HCT116 (cell line): ENCODE results near the gene BCAP31. TPM values are rescaled to one million over a fixed set of nuclear protein-coding genes. Genes with fewer than 3 reads are reported as not detected.

Experiments used
- ATAC-seq: fragments of 200-7000 bp; cut with Tn5 transposase; 2 replicates; pipeline ENCODE4 v1.9.1; 2020; ENCODE audit warnings: mild to moderate bottlenecking, moderate library complexity
- BruUV-seq: library from RNA; stranded (reverse); fragments of 400-500 nt; replicated peaks from 2 replicates; lab custom pipeline; 2021; lab: Mats Ljungman, UMichigan
- CTCF ChIA-PET: fragments of 300-600 bp; sonication (Branson Sonifier 250); formaldehyde crosslinking; loops from one replicate; lab custom pipeline; 2021; ENCODE audit warnings: antibody characterized with exemption; lab: Charles Lee
- POLR2A ChIA-PET: fragments of 300-600, 350-600 bp; sonication (Branson Sonifier 250); formaldehyde crosslinking; loops from one replicate; lab custom pipeline; 2021; ENCODE audit warnings: antibody characterized with exemption; lab: Charles Lee
- RAD21 ChIA-PET, 2 experiments: fragments of 300-600 bp; sonication (Branson Sonifier 250); formaldehyde crosslinking; loops; one replicate each; lab custom pipeline; 2023; ENCODE audit warnings: low total read pairs in 2 of 2; ENCODE audit not compliant: uncharacterized antibody in 2 of 2, unreplicated experiment in 2 of 2, low non-redundant PET in 1 of 2; lab: Charles Lee
- DNase-seq: peaks from one replicate; pipeline ENCODE4 v3.0.0-alpha.2; 2010; ENCODE audit warnings: low read depth, low spot score
- H2AFZ ChIP-seq: fragments of 200-600 bp; shearing (Covaris generic), sonication (generic); 2 replicates; pipeline ENCODE4 v1.6.1; 2017; ENCODE audit warnings: low read depth, mixed run types, mixed read lengths, antibody characterized with exemption, low read length; ENCODE audit not compliant: poor library complexity, severe bottlenecking
- H3K27ac ChIP-seq: 2 replicates; pipeline ENCODE4 v1.5.1; 2012; ENCODE audit warnings: low read depth, low read length
- H3K27me3 ChIP-seq: fragments of 200-600 bp; sonication (generic); 2 replicates; pipeline ENCODE4 v1.6.1; 2016; ENCODE audit warnings: mixed run types, low read length, mixed read lengths; ENCODE audit not compliant: insufficient read depth
- H3K36me3 ChIP-seq, 2 experiments: fragments of 200-500 bp in 1 of 2; fragments of 200-600 bp in 1 of 2; sonication (Bioruptor generic) in 1 of 2; sonication (generic) in 1 of 2; 2 replicates each; pipeline versions ENCODE4 v1.5.1 to v1.6.1; 2014 to 2016; ENCODE audit warnings: low read length in 2 of 2, inconsistent platforms in 1 of 2, mixed read lengths in 1 of 2, mixed run types in 1 of 2; ENCODE audit not compliant: insufficient read depth in 2 of 2, control insufficient read depth in 1 of 2
- H3K4me1 ChIP-seq, 2 experiments: fragments of 200-600 bp in 1 of 2; sonication (generic) in 1 of 2; 2 replicates each; pipeline versions ENCODE4 v1.5.1 to v1.6.1; 2012 to 2017; ENCODE audit warnings: low read length in 2 of 2, inconsistent platforms in 1 of 2, mild to moderate bottlenecking in 1 of 2, mixed read lengths in 1 of 2, mixed run types in 1 of 2, moderate library complexity in 1 of 2; ENCODE audit not compliant: insufficient read depth in 2 of 2, control insufficient read depth in 1 of 2
- H3K4me2 ChIP-seq: fragments of 200-600 bp; sonication (generic); 2 replicates; pipeline ENCODE4 v1.6.1; 2017; ENCODE audit warnings: mixed run types, low read length, mixed read lengths
- H3K4me3 ChIP-seq, 2 experiments: fragments of 200-600 bp in 1 of 2; sonication (generic) in 1 of 2; replicated peaks in 1 of 2; 2 replicates each; pipeline ENCODE4 v1.5.1; 2011 to 2016; ENCODE audit warnings: low read length in 2 of 2, control low read depth in 1 of 2, low read depth in 1 of 2, mild to moderate bottlenecking in 1 of 2, mixed read lengths in 1 of 2, mixed run types in 1 of 2
- H3K79me2 ChIP-seq: fragments of 200-600 bp; sonication (generic); 2 replicates; pipeline ENCODE4 v1.6.1; 2017; ENCODE audit warnings: mild to moderate bottlenecking, mixed run types, low read length, moderate library complexity, mixed read lengths; ENCODE audit not compliant: insufficient read depth
- H3K9ac ChIP-seq: fragments of 200-600 bp; sonication (generic); 2 replicates; pipeline ENCODE4 v1.6.1; 2016; ENCODE audit warnings: low read length, mixed read lengths
- H3K9me2 ChIP-seq: fragments of 200-600 bp; sonication (generic), shearing (Covaris generic); 2 replicates; pipeline ENCODE4 v1.6.1; 2017; ENCODE audit warnings: mixed run types, mild to moderate bottlenecking, moderate library complexity; ENCODE audit not compliant: insufficient read depth
- H3K9me3 ChIP-seq, 2 experiments: fragments of 200-500 bp in 1 of 2; fragments of 200-600 bp in 1 of 2; sonication (Bioruptor generic) in 1 of 2; sonication (generic) in 1 of 2; 2 replicates each; pipeline ENCODE4 v1.6.1; 2014 to 2017; ENCODE audit warnings: low read length in 2 of 2, mixed read lengths in 2 of 2, inconsistent platforms in 1 of 2, low read depth in 1 of 2, mild to moderate bottlenecking in 1 of 2, mixed run types in 1 of 2, moderate library complexity in 1 of 2; ENCODE audit not compliant: control insufficient read depth in 1 of 2, insufficient read depth in 1 of 2
- H4K20me1 ChIP-seq: fragments of 200-600 bp; sonication (generic), shearing (Covaris generic); 2 replicates; pipeline ENCODE4 v1.6.1; 2017; ENCODE audit warnings: mixed run types, mild to moderate bottlenecking, moderate library complexity; ENCODE audit not compliant: insufficient read depth
- ATF3 ChIP-seq: IDR thresholded peaks from 2 replicates; pipeline ENCODE4 v1.6.1; 2012
- JUND ChIP-seq: IDR thresholded peaks from 2 replicates; pipeline ENCODE4 v1.6.1; 2012
- POLR2A ChIP-seq: IDR thresholded peaks from 2 replicates; pipeline ENCODE4 v1.7.0; 2011; ENCODE audit warnings: borderline replicate concordance; ENCODE audit not compliant: insufficient read depth, insufficient read length; ENCODE audit errors: extremely low read depth
- POLR2AphosphoS5 ChIP-seq: IDR thresholded peaks from 2 replicates; pipeline ENCODE4 v1.6.1; 2011; ENCODE audit warnings: mild to moderate bottlenecking, low read depth, low read length, moderate library complexity
- SRF ChIP-seq: IDR thresholded peaks from 2 replicates; pipeline ENCODE4 v1.6.1; 2012; ENCODE audit warnings: low read depth
- YY1 ChIP-seq: IDR thresholded peaks from 2 replicates; pipeline ENCODE4 v1.6.1; 2011; ENCODE audit warnings: low read length, low read depth, moderate library complexity, mild to moderate bottlenecking; ENCODE audit not compliant: insufficient replicate concordance; ENCODE audit errors: extremely low read depth
- intact Hi-C: fragments of 100-400 bp; cut with micrococcal nuclease; formaldehyde crosslinking; loops from 2 replicates; pipeline ENCODE4 v1.10.0; 2022
- total RNA-seq: library from RNA; stranded (reverse); gene quantifications from one replicate; pipeline ENCODE4 v1.2.1, GENCODE V29; 2021; ENCODE audit not compliant: unreplicated experiment
- TF ChIP-seq, protein P1 (sequence below): IDR thresholded peaks from 2 replicates; pipeline ENCODE4 v1.6.1; 2012; ENCODE audit warnings: low read depth

The BCAP31 gene
- total RNA-seq, 1 experiment from 2014 or later, result 185 TPM

DNA sequence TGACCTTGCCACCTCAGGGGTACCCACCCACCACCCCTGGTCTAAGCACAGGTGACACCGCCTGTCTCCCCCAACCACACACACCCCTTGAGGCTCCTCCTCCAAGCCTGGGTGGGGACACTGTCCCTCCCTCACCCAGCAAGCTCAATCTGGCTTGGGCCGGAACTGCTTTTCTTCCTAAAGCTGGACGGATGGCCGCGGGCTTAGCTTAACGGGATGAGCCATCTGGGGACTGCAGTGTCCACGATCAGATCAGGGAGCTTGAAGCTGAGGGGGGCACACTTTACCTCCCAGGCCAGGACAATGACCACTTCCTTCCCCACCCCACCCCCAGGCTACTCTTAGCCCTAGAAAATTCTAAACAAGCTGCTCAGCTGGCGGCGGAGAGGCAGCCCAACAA, 37.5 kb downstream of the BCAP31 start:
- TF ChIP-seq POLR2AphosphoS5 (no peak), POLR2A (no peak), SRF (no peak), ATF3 (no peak), YY1 (no peak), JUND (no peak)
- TF ChIP-seq, protein P1, sequence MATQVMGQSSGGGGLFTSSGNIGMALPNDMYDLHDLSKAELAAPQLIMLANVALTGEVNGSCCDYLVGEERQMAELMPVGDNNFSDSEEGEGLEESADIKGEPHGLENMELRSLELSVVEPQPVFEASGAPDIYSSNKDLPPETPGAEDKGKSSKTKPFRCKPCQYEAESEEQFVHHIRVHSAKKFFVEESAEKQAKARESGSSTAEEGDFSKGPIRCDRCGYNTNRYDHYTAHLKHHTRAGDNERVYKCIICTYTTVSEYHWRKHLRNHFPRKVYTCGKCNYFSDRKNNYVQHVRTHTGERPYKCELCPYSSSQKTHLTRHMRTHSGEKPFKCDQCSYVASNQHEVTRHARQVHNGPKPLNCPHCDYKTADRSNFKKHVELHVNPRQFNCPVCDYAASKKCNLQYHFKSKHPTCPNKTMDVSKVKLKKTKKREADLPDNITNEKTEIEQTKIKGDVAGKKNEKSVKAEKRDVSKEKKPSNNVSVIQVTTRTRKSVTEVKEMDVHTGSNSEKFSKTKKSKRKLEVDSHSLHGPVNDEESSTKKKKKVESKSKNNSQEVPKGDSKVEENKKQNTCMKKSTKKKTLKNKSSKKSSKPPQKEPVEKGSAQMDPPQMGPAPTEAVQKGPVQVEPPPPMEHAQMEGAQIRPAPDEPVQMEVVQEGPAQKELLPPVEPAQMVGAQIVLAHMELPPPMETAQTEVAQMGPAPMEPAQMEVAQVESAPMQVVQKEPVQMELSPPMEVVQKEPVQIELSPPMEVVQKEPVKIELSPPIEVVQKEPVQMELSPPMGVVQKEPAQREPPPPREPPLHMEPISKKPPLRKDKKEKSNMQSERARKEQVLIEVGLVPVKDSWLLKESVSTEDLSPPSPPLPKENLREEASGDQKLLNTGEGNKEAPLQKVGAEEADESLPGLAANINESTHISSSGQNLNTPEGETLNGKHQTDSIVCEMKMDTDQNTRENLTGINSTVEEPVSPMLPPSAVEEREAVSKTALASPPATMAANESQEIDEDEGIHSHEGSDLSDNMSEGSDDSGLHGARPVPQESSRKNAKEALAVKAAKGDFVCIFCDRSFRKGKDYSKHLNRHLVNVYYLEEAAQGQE, result no peak
- ATAC-seq (no peak), DNase-seq (no peak)
- H3K9me2 ChIP-seq, result no peaks in the 10 kb centered on the region
- BruUV-seq, result no TSS peak
- POLR2A ChIA-PET, result no interaction called here
- H3K27me3 ChIP-seq, result no peaks in the 10 kb centered on the region
- no peak overlapping the region for H3K27ac ChIP-seq
- no peaks in the 10 kb centered on the region for H3K9me3 ChIP-seq
- H3K9ac ChIP-seq, result peak overlapping the region; percentile 40
- no peaks in the 10 kb centered on the region for H4K20me1 ChIP-seq
- H2AFZ ChIP-seq, result no peak overlapping the region
- H3K4me1 ChIP-seq, result peaks cover 4 to 24% of the 10 kb centered on the region in 2 experiments; a peak in 3 of 4 replicates
- CTCF ChIA-PET, result interaction anchor here (1.2 to 1.4 kb wide), 3 partner anchors 18 to 22 kb away, joined by 3 to 7 read pairs (median 5); no protein-coding TSS in a partner anchor
- intact Hi-C loops, result no loop called here
- no peaks in the 10 kb centered on the region for H3K36me3 ChIP-seq
- peaks cover 22% of the 10 kb centered on the region for H3K79me2 ChIP-seq
- H3K4me2 ChIP-seq, result peak overlapping the region; percentile 65
- RAD21 ChIA-PET, result interaction anchor here in 1 of 2 experiments (0.7 kb wide), 1 partner anchor 794 kb away, joined by 5 read pairs; no protein-coding TSS in a partner anchor
- H3K4me3 ChIP-seq, result peak overlapping the region; percentile 35 to 50; a peak in 3 of 4 replicates
